Activated CD8-positive, alpha-beta T cell treated with anti-CD3 and anti-CD28 coated beads, Interleukin-2, amount 10 ng/mL, durations not matched to agents 7 days and 5 days (primary cell): ENCODE results near the gene DIP2C. TPM values are rescaled to one million over a fixed set of nuclear protein-coding genes. Genes with fewer than 3 reads are reported as not detected.

Experiments
- ATAC-seq: fragments of 150-1000 bp; cut with Tn5 transposase; one replicate; pipeline ENCODE4 v1.10.0; 2021; ENCODE audit warnings: moderate library complexity
- CTCF ChIA-PET: fragments of 350-600 bp; sonication (Branson Sonifier 250); formaldehyde crosslinking; loops from one replicate; lab custom pipeline; 2021; ENCODE audit warnings: antibody characterized with exemption; lab: Charles Lee
- POLR2A ChIA-PET: fragments of 350-600 bp; sonication (Branson Sonifier 250); formaldehyde crosslinking; loops from one replicate; lab custom pipeline; 2021; ENCODE audit warnings: antibody characterized with exemption; lab: Charles Lee
- DNase-seq: peaks from one replicate; pipeline ENCODE4 v3.0.0-alpha.2; 2020
- H3K27ac Mint-ChIP-seq: one replicate; pipeline ENCODE4 v1.8.0; 2021; ENCODE audit warnings: mild to moderate bottlenecking, mixed read lengths
- H3K27me3 Mint-ChIP-seq: one replicate; pipeline ENCODE4 v1.8.0; 2021; ENCODE audit warnings: low read depth, mixed read lengths
- H3K36me3 Mint-ChIP-seq: one replicate; pipeline ENCODE4 v1.8.0; 2021; ENCODE audit warnings: low read depth, mixed read lengths
- H3K4me1 Mint-ChIP-seq: one replicate; pipeline ENCODE4 v1.8.0; 2021; ENCODE audit warnings: low read depth, mixed read lengths
- H3K4me3 Mint-ChIP-seq: one replicate; pipeline ENCODE4 v1.8.0; 2021; ENCODE audit warnings: mild to moderate bottlenecking, mixed read lengths
- H3K9me3 Mint-ChIP-seq: one replicate; pipeline ENCODE4 v1.8.0; 2022; ENCODE audit warnings: mixed read lengths; ENCODE audit not compliant: insufficient read depth
- total RNA-seq, 2 experiments: library from RNA; stranded (reverse); gene quantifications; one replicate each; pipeline ENCODE4 v1.2.3, GENCODE V29; 2021

DIP2C gene
- total RNA-seq, 2 experiments from 2014 or later = 0.34 to 0.39 TPM

DNA sequence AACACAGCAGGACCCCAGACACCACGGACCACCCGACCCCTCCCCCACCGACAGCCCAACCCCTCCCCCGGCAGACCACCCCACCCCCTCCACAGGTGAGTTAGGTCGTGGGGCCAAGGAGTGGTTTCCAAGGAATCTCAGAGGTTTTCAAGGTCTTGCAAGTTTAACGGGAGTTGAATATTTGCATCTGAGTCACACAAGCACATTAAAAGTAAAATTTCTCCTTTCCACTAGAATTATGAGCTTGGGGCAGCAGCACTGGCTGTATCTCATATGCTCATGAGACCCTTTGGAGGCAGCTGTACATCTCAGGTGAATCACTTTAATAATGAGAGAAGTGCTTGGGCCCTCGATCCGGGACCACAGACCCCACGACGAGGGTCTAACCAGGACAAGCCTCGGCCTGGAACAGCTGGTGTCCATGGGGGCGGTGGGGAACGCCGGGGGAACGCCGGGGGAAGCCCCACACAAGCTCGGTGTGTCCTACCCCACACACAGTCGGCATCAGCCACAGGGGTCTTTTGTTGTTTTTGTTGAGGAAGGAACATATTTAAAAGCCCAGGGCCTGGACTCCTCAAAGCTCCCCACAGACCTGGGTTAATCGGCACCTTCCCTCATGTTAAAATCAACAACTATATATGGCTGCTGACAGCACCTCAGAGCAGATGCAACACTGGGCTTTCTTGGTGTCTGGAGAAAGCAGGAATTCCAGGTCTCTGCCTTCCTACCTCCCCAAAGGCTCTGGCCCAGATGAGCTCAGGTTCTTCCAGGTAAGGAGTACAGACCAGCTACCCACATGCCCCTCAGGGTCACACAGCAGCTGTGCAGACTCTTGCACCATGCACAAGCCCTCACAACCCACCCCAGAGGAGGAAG is 130.3 kb downstream of the DIP2C start:
- no peak overlapping the region for H3K4me3 Mint-ChIP-seq
- H3K9me3 Mint-ChIP-seq = no peaks in the 10 kb centered on the region
- H3K36me3 Mint-ChIP-seq = no peaks in the 10 kb centered on the region
- ChIA-PET POLR2A (no interaction called here), CTCF (no interaction called here)
- ATAC-seq (no peak), DNase-seq (no peak)
- no peaks in the 10 kb centered on the region for H3K4me1 Mint-ChIP-seq
- no peaks in the 10 kb centered on the region for H3K27me3 Mint-ChIP-seq
- no peak overlapping the region for H3K27ac Mint-ChIP-seq

DNA sequence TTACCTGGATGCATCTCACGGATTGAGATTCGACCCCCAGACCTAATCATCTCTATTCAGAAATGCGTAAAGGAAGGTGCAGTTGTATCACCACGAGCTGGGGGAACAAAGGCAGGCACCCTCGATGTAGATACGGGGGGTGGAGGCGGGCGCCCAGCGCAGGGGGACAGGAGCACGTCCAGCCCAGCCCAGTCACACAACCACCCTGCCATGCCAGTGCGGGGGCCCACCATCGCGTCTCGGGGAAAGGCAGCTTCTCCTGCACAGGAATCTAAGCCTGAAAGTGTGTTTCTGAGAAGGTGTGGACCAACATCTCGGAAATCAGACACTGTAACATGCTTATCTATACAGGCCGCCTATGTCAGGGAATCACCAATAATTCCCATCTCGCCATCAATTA is 131.1 kb downstream of the DIP2C start:
- no peak overlapping the region for H3K4me3 Mint-ChIP-seq
- ATAC-seq (no peak), DNase-seq (no peak)
- ChIA-PET CTCF (no interaction called here), POLR2A (no interaction called here)
- H3K36me3 Mint-ChIP-seq = no peaks in the 10 kb centered on the region
- peaks cover 4% of the 10 kb centered on the region for H3K27me3 Mint-ChIP-seq
- no peak overlapping the region for H3K27ac Mint-ChIP-seq
- no peaks in the 10 kb centered on the region for H3K9me3 Mint-ChIP-seq
- H3K4me1 Mint-ChIP-seq = no peaks in the 10 kb centered on the region

DNA sequence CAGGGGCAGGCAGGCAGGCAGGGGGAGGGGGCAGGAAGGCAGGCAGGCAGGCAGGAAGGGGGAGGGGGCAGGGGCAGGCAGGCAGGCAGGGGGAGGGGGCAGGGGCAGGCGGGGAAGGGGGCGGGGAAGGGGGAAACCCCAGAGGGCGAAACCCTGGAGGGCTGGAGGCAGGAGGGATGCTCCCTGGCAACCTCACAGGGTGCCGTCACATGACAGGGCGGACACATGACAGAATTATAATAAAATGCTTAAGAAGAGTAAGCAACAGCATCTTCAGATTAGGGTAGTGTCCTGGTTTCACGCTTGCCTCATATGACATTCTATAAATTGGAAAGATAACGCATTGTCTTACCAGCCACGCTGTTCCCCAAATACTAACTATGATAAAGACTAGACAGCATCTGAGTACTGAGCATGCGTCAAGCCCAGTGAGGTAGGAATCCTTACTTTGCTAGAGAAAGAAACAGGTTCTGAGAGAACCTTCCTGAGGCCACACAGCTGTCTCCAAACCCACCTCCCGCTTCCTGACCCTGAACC is 131.6 kb downstream of the DIP2C start:
- DNase-seq = no peak
- CTCF ChIA-PET = no interaction called here
- no peak for ATAC-seq
- Mint-ChIP-seq H3K4me1 (no peaks in the 10 kb centered on the region), H3K27me3 (peaks cover 4% of the 10 kb centered on the region), H3K9me3 (no peaks in the 10 kb centered on the region), H3K27ac (no peak overlapping the region), H3K36me3 (no peaks in the 10 kb centered on the region), H3K4me3 (no peak overlapping the region)
- POLR2A ChIA-PET = no interaction called here

DNA sequence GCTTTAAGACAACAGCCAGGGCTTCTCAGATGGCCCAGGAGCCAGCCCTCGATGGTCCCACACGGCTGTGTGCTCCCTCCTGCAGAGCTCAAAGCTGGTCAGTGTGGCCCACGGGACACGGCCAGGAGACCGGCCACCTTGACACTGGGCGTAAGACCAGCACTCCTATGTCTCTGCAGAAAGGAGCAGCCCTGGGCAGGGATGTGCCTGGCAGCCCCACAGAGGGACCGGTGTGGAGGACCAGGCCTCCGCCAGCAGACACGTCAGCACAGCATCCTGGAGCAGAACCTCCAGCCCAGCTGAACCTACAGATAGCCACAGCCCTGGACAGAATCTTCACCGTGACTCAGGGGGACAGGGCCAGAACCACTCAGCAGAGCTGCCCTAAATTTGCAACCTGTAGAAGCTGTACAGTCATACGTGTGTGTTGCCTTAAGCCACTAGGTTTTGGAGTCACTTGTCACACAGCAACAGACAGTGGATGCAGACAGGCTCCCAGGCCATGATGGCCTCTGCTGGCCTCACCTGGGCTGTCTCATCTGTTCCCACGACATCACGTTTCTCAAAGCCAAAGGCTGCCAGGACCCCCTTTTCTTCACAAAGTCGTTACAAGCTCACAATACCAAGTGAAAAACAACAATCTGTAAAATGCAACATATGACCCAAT is 132.4 kb downstream of the DIP2C start:
- CTCF ChIA-PET = no interaction called here
- Mint-ChIP-seq H3K4me3 (no peak overlapping the region), H3K4me1 (no peaks in the 10 kb centered on the region), H3K9me3 (no peaks in the 10 kb centered on the region), H3K36me3 (no peaks in the 10 kb centered on the region), H3K27ac (no peak overlapping the region), H3K27me3 (peaks cover 4% of the 10 kb centered on the region)
- DNase-seq (no peak), ATAC-seq (no peak)
- POLR2A ChIA-PET = no interaction called here

DNA sequence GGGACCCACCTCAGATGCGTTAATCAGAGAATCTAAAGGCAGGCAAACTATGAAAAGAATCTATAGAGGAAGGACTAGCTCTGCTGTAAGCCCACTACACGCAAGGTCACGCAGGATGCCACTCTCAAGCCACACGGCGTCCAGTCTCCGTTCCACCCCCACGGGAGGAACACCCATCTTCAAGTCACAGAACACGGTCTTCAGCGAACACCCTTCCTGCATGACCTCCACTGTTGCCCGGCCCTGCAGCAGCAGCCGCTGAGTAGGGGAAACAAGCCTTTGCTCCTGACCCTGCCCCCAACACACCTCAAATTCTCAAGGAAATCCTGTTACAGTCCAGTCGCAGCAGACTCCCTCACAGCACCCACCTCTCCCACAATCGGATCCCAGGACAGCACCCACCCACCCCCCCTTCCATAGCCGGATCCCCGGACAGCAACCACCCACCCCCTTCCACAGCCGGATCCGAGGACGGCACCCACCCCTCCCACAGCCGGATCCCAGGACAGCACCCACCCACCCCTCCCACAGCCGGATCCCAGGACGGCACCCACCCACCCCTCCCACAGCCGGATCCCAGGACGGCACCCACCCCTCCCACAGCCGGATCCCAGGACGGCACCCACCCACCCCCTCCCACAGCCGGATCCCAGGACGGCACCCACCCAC is 133.7 kb downstream of the DIP2C start:
- Mint-ChIP-seq H3K4me3 (no peak overlapping the region), H3K9me3 (no peaks in the 10 kb centered on the region), H3K27ac (no peak overlapping the region), H3K4me1 (no peaks in the 10 kb centered on the region), H3K36me3 (no peaks in the 10 kb centered on the region), H3K27me3 (peaks cover 4% of the 10 kb centered on the region)
- POLR2A ChIA-PET = no interaction called here
- CTCF ChIA-PET = no interaction called here
- ATAC-seq (no peak), DNase-seq (no peak)

DNA sequence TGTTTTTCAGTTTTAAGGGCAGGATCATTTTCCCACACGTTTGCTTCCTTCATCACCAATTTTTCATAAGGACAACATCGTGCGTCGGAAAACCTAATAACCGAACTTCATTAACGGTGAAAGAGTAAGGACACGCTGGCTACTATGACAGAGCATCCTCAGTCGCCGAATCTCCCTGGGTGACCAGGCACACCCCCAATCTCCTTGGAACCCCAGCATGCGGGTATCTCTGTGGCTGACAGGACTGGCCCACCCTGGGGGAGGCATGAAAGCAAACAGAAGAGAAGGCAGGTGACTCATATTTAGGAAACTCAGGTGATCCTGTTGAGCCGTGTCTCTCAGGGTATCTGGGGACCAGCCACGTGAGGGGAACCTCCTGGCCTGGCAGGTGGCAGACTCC is 134.2 kb downstream of the DIP2C start:
- no peaks in the 10 kb centered on the region for H3K36me3 Mint-ChIP-seq
- no peaks in the 10 kb centered on the region for H3K4me1 Mint-ChIP-seq
- no peak overlapping the region for H3K27ac Mint-ChIP-seq
- H3K27me3 Mint-ChIP-seq = peaks cover 4% of the 10 kb centered on the region
- POLR2A ChIA-PET = no interaction called here
- CTCF ChIA-PET = no interaction called here
- DNase-seq = no peak
- ATAC-seq = no peak
- no peaks in the 10 kb centered on the region for H3K9me3 Mint-ChIP-seq
- H3K4me3 Mint-ChIP-seq = no peak overlapping the region

DNA sequence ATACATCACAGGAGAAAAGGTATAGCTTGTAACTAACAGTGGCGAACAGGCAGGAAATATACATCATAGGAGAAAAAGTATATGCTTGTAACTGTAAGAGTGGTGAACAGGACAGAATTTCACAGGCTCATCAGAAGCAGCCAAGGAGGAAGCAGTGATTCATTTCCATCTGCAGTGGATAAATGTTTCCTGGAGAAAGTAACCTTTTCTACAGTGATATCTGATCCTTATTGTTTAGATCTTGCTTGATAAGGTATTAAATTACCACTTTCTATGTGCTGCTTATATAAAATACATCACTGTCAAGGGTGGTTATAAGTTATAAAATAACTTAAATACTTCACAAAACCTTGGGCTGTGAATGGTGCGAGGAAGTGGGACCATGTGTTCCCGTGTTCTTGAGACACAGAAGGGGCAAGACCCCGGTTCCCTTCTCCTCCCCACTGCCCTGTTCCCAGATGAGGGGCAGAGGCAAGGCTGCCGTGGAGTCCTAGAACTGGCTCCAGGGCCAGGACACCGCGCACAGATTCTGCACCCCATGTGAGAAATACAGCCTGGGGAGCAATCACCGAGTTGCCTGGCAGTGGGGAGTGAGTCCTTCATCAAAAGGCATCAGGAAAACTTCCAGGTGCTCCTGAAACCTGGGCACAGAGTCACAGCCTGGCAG is 135.2 kb downstream of the DIP2C start:
- Mint-ChIP-seq H3K9me3 (no peaks in the 10 kb centered on the region), H3K4me3 (no peak overlapping the region), H3K27me3 (peaks cover 4% of the 10 kb centered on the region), H3K4me1 (no peaks in the 10 kb centered on the region), H3K27ac (no peak overlapping the region), H3K36me3 (no peaks in the 10 kb centered on the region)
- no peak for DNase-seq
- ATAC-seq = no peak
- CTCF ChIA-PET = no interaction called here
- POLR2A ChIA-PET = no interaction called here

DNA sequence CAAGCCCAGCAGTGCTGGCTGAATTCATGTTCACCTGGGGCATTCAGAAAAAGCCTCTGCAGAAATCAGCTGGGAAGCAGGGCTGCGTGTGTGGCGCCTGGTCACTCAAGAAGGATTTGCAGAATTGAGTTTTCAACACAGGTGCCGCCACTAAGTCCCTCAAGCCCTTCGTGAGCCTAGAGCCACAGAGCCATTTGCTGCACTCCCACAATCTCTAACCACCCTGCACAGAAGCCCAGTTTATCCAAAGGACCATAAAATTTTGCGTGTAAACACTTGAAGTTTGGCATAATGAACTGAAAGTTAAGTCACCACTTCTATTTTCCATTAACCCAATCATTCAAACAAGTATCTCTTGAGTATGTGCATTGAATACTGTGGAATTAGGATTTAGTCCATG is 136.2 kb downstream of the DIP2C start:
- Mint-ChIP-seq H3K9me3 (no peaks in the 10 kb centered on the region), H3K27ac (no peak overlapping the region), H3K4me1 (no peaks in the 10 kb centered on the region), H3K27me3 (peaks cover 7% of the 10 kb centered on the region), H3K4me3 (no peak overlapping the region), H3K36me3 (no peaks in the 10 kb centered on the region)
- ATAC-seq = no peak
- ChIA-PET CTCF (no interaction called here), POLR2A (no interaction called here)
- no peak for DNase-seq

DNA sequence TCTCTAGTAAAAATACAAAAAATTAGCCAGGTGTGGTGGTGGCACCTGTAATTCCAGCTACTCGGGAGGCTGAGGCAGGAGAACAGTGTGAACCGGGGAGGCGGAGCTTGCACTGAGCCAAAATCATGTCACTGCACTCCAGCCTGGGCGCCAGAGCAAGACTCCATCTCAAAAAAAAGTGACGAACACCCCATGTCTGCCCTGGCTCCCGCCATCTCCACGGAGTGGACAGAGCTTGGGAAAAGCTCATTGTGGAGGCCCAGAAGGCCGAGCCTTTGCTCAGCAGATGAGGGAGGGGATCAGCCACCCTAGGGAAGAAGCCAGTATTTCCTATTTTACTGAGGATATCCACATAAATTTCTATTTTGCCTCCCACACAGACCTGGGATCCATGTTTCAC is 136.8 kb downstream of the DIP2C start:
- Mint-ChIP-seq H3K27ac (no peak overlapping the region), H3K9me3 (no peaks in the 10 kb centered on the region), H3K4me3 (no peak overlapping the region), H3K4me1 (no peaks in the 10 kb centered on the region), H3K27me3 (peaks cover 9% of the 10 kb centered on the region), H3K36me3 (no peaks in the 10 kb centered on the region)
- ATAC-seq = no peak
- ChIA-PET CTCF (no interaction called here), POLR2A (no interaction called here)
- DNase-seq = no peak

DNA sequence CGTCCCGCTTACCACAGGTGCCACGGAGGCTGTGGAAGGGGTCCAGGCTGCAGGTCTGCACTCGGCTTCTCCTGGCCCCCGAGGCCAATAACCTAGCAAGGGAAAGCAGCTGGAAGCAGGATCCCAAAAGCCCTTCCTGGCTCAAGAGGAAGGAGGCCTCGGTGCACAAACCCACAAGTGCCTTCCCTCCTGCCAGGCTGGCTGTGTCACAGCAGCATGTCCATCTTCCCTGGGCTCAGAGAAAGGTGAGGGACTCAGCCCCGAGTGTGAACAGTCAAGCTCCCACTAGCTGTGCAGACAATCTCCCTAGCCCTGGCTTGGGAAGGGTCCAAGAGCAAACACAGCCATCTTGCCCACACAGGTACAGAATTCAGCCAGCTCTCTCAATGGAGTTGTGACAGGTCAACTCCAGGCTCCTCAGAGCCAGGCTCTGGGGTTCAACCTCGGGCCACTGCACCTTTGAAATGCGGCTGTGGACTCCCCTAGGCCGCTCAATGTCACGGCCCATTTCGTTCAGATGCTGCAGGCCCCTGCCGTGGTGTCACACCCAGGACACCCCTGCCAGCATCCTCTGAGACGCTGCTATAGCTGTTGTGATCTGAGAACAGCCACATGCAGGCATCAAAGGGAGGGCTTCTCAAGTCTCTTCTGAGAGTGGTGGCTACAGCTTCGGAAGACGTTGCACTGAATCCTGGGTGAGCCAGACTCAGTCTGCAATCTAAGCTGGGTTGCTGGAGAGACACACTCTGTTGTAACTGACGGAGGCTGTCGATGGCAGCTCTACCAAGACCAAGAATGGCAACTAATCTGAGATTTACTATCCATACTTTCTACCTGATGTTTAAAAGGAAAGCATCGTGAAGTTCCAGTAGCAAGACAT is 137.9 kb downstream of the DIP2C start:
- POLR2A ChIA-PET = interaction anchor here (0.6 kb wide), 1 partner anchor 102 kb away, joined by 3 read pairs; no protein-coding TSS in a partner anchor
- Mint-ChIP-seq H3K36me3 (no peaks in the 10 kb centered on the region), H3K9me3 (no peaks in the 10 kb centered on the region), H3K27me3 (peaks cover 13% of the 10 kb centered on the region), H3K4me3 (no peak overlapping the region), H3K27ac (no peak overlapping the region), H3K4me1 (no peaks in the 10 kb centered on the region)
- no peak for DNase-seq
- CTCF ChIA-PET = no interaction called here
- no peak for ATAC-seq
